ENCODE results near the gene CALML6. TPM values are rescaled to one million over a fixed set of nuclear protein-coding genes. Genes with fewer than 3 reads are reported as not detected.

The CALML6 gene
- total RNA-seq, 1 experiment from 2014 or later = 1.7 TPM

DNA sequence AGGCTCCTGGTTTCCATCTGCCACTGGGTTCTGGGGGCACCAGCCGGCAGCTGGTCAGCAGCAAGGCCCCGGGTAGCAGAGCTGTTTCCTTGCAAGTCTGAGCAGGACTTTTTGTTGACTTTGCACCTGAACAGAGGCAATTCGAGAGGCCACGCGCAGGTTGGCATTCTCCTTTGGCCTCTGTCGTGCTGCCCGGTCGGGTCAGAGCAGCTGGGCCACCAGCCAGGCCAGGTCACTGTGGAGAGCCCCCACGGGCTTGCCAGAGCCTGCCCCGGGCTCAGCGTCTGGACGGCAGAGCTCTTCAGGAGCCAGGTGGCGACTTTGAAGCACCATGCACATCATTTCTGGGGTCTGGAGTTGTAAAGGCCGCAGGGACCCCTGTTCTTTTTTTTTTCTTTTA is 32.4 kb downstream of the CALML6 start:
- Mint-ChIP-seq H3K27me3 (ENCODE audit: low read depth) (peaks cover 10% of the 10 kb centered on the region), H3K27ac (no peak overlapping the region; a peak in 1 of 7 replicates), H3K4me1 (peaks cover 4 to 10% of the 10 kb centered on the region in 2 experiments; a peak in 3 of 4 replicates), H3K36me3 (ENCODE audit: insufficient read depth in 1 of 3, low read depth in 3 of 3) (no peaks in the 10 kb centered on the region), H3K4me3 (no peak overlapping the region), H3K9me3 (peaks cover 2 to 3% of the 10 kb centered on the region in 2 experiments; a peak in 2 of 5 replicates)
- Histone ChIP-seq H2AFZ (ENCODE audit: low read length) (no peak overlapping the region), H2BK15ac (ENCODE audit: low read depth, low read length) (no peak overlapping the region), H3K9ac (ENCODE audit: extremely low read depth, insufficient read length, low read length) (no peak overlapping the region), H3K79me2 (ENCODE audit: insufficient read depth, low read length) (no peaks in the 10 kb centered on the region), H3K4ac (ENCODE audit: low read depth, low read length) (no peak overlapping the region), H3T11ph (ENCODE audit: low read length) (no peak overlapping the region), H2AK5ac (ENCODE audit: insufficient read length, low read length) (no peak overlapping the region), H4K20me1 (ENCODE audit: control insufficient read depth, insufficient read depth, insufficient read length) (peaks cover 3% of the 10 kb centered on the region), H4K8ac (replicated peaks; ENCODE audit: insufficient read length, low read depth, low read length) (no peak overlapping the region), H3K14ac (ENCODE audit: insufficient read depth, low read length) (no peak overlapping the region), H4K91ac (ENCODE audit: insufficient read length, low read depth, low read length) (no peak overlapping the region), H2BK20ac (ENCODE audit: low read depth, low read length, poor library complexity, severe bottlenecking) (no peak overlapping the region), H3K4me2 (ENCODE audit: insufficient read depth, insufficient read length, low read length) (no peak overlapping the region), H2BK12ac (ENCODE audit: insufficient read length, low read depth, low read length) (no peak overlapping the region), H3K4me1 (ENCODE audit: insufficient read depth, low read length) (no peaks in the 10 kb centered on the region), H2BK120ac (ENCODE audit: low read depth, low read length, poor library complexity, severe bottlenecking) (no peak overlapping the region), H3K23ac (ENCODE audit: insufficient read length, low read depth, low read length) (no peak overlapping the region), H3K27me3 (ENCODE audit: insufficient read depth, low read length) (no peaks in the 10 kb centered on the region), H3K27ac (ENCODE audit: insufficient read length, low read depth, low read length) (no peak overlapping the region), H2BK5ac (ENCODE audit: insufficient read length, low read length) (no peak overlapping the region), H3K18ac (ENCODE audit: insufficient read length, low read depth, low read length) (no peak overlapping the region), H3K9me3 (ENCODE audit: control insufficient read depth, low read depth, low read length) (no peaks in the 10 kb centered on the region), H3K79me1 (ENCODE audit: insufficient read depth, low read depth, low read length, poor library complexity, severe bottlenecking) (no peaks in the 10 kb centered on the region), H3K23me2 (ENCODE audit: insufficient read length, low read depth, low read length, poor library complexity, severe bottlenecking) (no peaks in the 10 kb centered on the region), H4K5ac (ENCODE audit: insufficient read length, low read depth, low read length) (no peak overlapping the region), H3K56ac (ENCODE audit: insufficient read length, low read depth, low read length) (no peak overlapping the region)
- no peak for DNase-seq
- TF ChIP-seq, protein P1, sequence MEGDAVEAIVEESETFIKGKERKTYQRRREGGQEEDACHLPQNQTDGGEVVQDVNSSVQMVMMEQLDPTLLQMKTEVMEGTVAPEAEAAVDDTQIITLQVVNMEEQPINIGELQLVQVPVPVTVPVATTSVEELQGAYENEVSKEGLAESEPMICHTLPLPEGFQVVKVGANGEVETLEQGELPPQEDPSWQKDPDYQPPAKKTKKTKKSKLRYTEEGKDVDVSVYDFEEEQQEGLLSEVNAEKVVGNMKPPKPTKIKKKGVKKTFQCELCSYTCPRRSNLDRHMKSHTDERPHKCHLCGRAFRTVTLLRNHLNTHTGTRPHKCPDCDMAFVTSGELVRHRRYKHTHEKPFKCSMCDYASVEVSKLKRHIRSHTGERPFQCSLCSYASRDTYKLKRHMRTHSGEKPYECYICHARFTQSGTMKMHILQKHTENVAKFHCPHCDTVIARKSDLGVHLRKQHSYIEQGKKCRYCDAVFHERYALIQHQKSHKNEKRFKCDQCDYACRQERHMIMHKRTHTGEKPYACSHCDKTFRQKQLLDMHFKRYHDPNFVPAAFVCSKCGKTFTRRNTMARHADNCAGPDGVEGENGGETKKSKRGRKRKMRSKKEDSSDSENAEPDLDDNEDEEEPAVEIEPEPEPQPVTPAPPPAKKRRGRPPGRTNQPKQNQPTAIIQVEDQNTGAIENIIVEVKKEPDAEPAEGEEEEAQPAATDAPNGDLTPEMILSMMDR (conservative IDR thresholded peaks at IDR 0.05) = no peak
- WGBS (ENCODE audit: extremely low coverage, insufficient read length, low lambda C conversion rate) = no CpG with 5 or more reads among the region's 14 CpGs

Measured in H9 (cell line).